Panc1 (cell line): ENCODE data around the gene SLU7. TPM values are rescaled to one million over a fixed set of nuclear protein-coding genes. Genes with fewer than 3 reads are reported as not detected.

Experiments
- ATAC-seq: fragments of 200-7000 bp; cut with Tn5 transposase; 2 replicates; pipeline ENCODE4 v1.9.1; 2020; ENCODE audit warnings: mild to moderate bottlenecking, moderate library complexity
- BruUV-seq: library from RNA; stranded (reverse); fragments of 400-500 nt; replicated peaks from 2 replicates; lab custom pipeline; 2021; lab: Mats Ljungman, UMichigan
- CTCF ChIA-PET: fragments of 300-600 bp; sonication (Branson Sonifier 250); formaldehyde crosslinking; loops from one replicate; lab custom pipeline; 2022; ENCODE audit warnings: antibody characterized with exemption; lab: Charles Lee
- POLR2A ChIA-PET: fragments of 300-600 bp; sonication (Branson Sonifier 250); formaldehyde crosslinking; loops from one replicate; lab custom pipeline; 2022; ENCODE audit warnings: antibody characterized with exemption; lab: Charles Lee
- DNase-seq: peaks from one replicate; pipeline ENCODE4 v3.0.0-alpha.2; 2010; ENCODE audit warnings: low read depth, low spot score
- H3K27ac ChIP-seq: 2 replicates; pipeline ENCODE4 v1.5.1; 2011; ENCODE audit warnings: mild to moderate bottlenecking, low read length, inconsistent platforms
- H3K27me3 ChIP-seq: fragments of 200-500 bp; sonication (Bioruptor generic); 2 replicates; pipeline ENCODE4 v1.6.0; 2014; ENCODE audit warnings: low read length, inconsistent platforms; ENCODE audit not compliant: control insufficient read depth, insufficient read depth
- H3K36me3 ChIP-seq: fragments of 200-500 bp; sonication (Bioruptor generic); 2 replicates; pipeline ENCODE4 v1.5.1; 2014; ENCODE audit warnings: inconsistent platforms, mild to moderate bottlenecking, low read length, moderate library complexity; ENCODE audit not compliant: control insufficient read depth, insufficient read depth
- H3K4me1 ChIP-seq: 2 replicates; pipeline ENCODE4 v1.5.1; 2011; ENCODE audit warnings: inconsistent platforms, mild to moderate bottlenecking, low read length, moderate library complexity; ENCODE audit not compliant: control insufficient read depth, insufficient read depth
- H3K4me3 ChIP-seq, 2 experiments: 2 replicates each; pipeline ENCODE4 v1.5.1; 2011 to 2012; ENCODE audit warnings: low read depth in 2 of 2, low read length in 2 of 2, mild to moderate bottlenecking in 2 of 2, inconsistent platforms in 1 of 2, moderate library complexity in 1 of 2
- H3K9me3 ChIP-seq: fragments of 200-500 bp; sonication (Bioruptor generic); 2 replicates; pipeline ENCODE4 v1.5.1; 2014; ENCODE audit warnings: low read depth, mild to moderate bottlenecking, inconsistent platforms, low read length, moderate library complexity; ENCODE audit not compliant: control insufficient read depth, insufficient read depth
- POLR2AphosphoS5 ChIP-seq: IDR thresholded peaks from 2 replicates; pipeline ENCODE4 v1.6.1; 2012; ENCODE audit warnings: mild to moderate bottlenecking, low read depth, low read length, moderate library complexity
- SIN3A ChIP-seq: IDR thresholded peaks from 2 replicates; pipeline ENCODE4 v1.6.1; 2012; ENCODE audit warnings: low read depth, mild to moderate bottlenecking, low read length, moderate library complexity, borderline replicate concordance; ENCODE audit not compliant: insufficient read depth
- TCF7L2 ChIP-seq: IDR thresholded peaks from 2 replicates; pipeline ENCODE4 v1.6.1; 2011; ENCODE audit warnings: mild to moderate bottlenecking, low read depth, low read length, inconsistent platforms
- in situ Hi-C: cut with HindIII; loops from 2 replicates; pipeline ENCODE4 v1.10.0; 2016; ENCODE audit warnings: low sequenced_read_pairs, low pct_unique_long_range_greater_than_20kb
- intact Hi-C: fragments of 100-400 bp; cut with micrococcal nuclease; formaldehyde crosslinking; loops from one replicate; pipeline ENCODE4 v1.10.0; 2022; ENCODE audit not compliant: unreplicated experiment
- total RNA-seq: library from RNA; stranded (reverse); gene quantifications from one replicate; pipeline ENCODE4 v1.2.1, GENCODE V29; 2021; ENCODE audit not compliant: unreplicated experiment
- TF ChIP-seq, protein P1 (sequence below), 2 experiments: IDR thresholded peaks; 2 replicates each; pipeline ENCODE4 v1.6.1; 2011 to 2012; ENCODE audit warnings: low read depth in 2 of 2, control low read depth in 1 of 2, low read length in 1 of 2, mild to moderate bottlenecking in 1 of 2, moderate library complexity in 1 of 2; ENCODE audit not compliant: insufficient read depth in 1 of 2
- TF ChIP-seq, protein P2 (sequence below): fragments of 450-650 bp; IDR thresholded peaks from 2 replicates; pipeline ENCODE4 v1.5.1; 2017; ENCODE audit warnings: mild to moderate bottlenecking

The SLU7 gene
- total RNA-seq, 1 experiment from 2014 or later = 45.7 TPM

- POLR2A ChIA-PET = no interaction called here
Observed at GRCh38 chr5:160466116-160466515, 47.2 kb upstream of the SLU7 start.

GRCh38 chr5:160464466-160464797 lies 45.6 kb upstream of the SLU7 start:
- no peaks in the 10 kb centered on the region for H3K27me3 ChIP-seq
- POLR2A ChIA-PET = no interaction called here
- in situ Hi-C loops (no loop called here), intact Hi-C loops (no loop called here)
- no peak overlapping the region for H3K4me3 ChIP-seq
- TF ChIP-seq, protein P1, sequence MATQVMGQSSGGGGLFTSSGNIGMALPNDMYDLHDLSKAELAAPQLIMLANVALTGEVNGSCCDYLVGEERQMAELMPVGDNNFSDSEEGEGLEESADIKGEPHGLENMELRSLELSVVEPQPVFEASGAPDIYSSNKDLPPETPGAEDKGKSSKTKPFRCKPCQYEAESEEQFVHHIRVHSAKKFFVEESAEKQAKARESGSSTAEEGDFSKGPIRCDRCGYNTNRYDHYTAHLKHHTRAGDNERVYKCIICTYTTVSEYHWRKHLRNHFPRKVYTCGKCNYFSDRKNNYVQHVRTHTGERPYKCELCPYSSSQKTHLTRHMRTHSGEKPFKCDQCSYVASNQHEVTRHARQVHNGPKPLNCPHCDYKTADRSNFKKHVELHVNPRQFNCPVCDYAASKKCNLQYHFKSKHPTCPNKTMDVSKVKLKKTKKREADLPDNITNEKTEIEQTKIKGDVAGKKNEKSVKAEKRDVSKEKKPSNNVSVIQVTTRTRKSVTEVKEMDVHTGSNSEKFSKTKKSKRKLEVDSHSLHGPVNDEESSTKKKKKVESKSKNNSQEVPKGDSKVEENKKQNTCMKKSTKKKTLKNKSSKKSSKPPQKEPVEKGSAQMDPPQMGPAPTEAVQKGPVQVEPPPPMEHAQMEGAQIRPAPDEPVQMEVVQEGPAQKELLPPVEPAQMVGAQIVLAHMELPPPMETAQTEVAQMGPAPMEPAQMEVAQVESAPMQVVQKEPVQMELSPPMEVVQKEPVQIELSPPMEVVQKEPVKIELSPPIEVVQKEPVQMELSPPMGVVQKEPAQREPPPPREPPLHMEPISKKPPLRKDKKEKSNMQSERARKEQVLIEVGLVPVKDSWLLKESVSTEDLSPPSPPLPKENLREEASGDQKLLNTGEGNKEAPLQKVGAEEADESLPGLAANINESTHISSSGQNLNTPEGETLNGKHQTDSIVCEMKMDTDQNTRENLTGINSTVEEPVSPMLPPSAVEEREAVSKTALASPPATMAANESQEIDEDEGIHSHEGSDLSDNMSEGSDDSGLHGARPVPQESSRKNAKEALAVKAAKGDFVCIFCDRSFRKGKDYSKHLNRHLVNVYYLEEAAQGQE (IDR thresholded peaks at IDR 0.05; ENCODE audit: insufficient read depth in 1 of 2, low read depth in 2 of 2, low read length in 1 of 2) = no peak
- TF ChIP-seq, protein P2, sequence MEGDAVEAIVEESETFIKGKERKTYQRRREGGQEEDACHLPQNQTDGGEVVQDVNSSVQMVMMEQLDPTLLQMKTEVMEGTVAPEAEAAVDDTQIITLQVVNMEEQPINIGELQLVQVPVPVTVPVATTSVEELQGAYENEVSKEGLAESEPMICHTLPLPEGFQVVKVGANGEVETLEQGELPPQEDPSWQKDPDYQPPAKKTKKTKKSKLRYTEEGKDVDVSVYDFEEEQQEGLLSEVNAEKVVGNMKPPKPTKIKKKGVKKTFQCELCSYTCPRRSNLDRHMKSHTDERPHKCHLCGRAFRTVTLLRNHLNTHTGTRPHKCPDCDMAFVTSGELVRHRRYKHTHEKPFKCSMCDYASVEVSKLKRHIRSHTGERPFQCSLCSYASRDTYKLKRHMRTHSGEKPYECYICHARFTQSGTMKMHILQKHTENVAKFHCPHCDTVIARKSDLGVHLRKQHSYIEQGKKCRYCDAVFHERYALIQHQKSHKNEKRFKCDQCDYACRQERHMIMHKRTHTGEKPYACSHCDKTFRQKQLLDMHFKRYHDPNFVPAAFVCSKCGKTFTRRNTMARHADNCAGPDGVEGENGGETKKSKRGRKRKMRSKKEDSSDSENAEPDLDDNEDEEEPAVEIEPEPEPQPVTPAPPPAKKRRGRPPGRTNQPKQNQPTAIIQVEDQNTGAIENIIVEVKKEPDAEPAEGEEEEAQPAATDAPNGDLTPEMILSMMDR = no peak
- TF ChIP-seq SIN3A = no peak
- no peak for TF ChIP-seq TCF7L2
- TF ChIP-seq POLR2AphosphoS5 = no peak
- peaks cover 34% of the 10 kb centered on the region for H3K4me1 ChIP-seq
- DNase-seq = no peak
- H3K27ac ChIP-seq = peak overlapping the region; percentile 23; the same call in 1 of the 2 replicates
- no peaks in the 10 kb centered on the region for H3K36me3 ChIP-seq
- CTCF ChIA-PET = no interaction called here
- no peaks in the 10 kb centered on the region for H3K9me3 ChIP-seq
- ATAC-seq = no peak
- BruUV-seq = no TSS peak

More at GRCh38 chr5:160466116-160466515, 47.2 kb upstream of the SLU7 start:
- TF ChIP-seq, protein P2 = no peak
- no peak for TF ChIP-seq TCF7L2
- no peak for TF ChIP-seq SIN3A
- TF ChIP-seq POLR2AphosphoS5 = no peak
- TF ChIP-seq, protein P1 (IDR thresholded peaks at IDR 0.05; ENCODE audit: insufficient read depth in 1 of 2, low read depth in 2 of 2, low read length in 1 of 2) = no peak
- DNase-seq = no peak
- peak overlapping the region; percentile 94 for H3K27ac ChIP-seq
- intact Hi-C loops = no loop called here
- H3K36me3 ChIP-seq = no peaks in the 10 kb centered on the region
- BruUV-seq = no TSS peak
- no peaks in the 10 kb centered on the region for H3K9me3 ChIP-seq
- H3K4me1 ChIP-seq = peaks cover 47% of the 10 kb centered on the region
- H3K4me3 ChIP-seq = no peak overlapping the region
- no peaks in the 10 kb centered on the region for H3K27me3 ChIP-seq
- in situ Hi-C loops = no loop called here
- no peak for ATAC-seq
- CTCF ChIA-PET = interaction anchor here (3.1 kb wide), 1 partner anchor 27 kb away, joined by 15 read pairs; no protein-coding TSS in a partner anchor
